HG03103 (cell line): ENCODE measurements around the gene FCSK.
"Not testable (repeated sequence)": the region's sequence is repeated elsewhere in the genome, so short reads cannot be mapped to it uniquely, and the experiment has no call there.

Source experiments
- ATAC-seq: cut with Tn5 transposase; IDR thresholded peaks from one replicate; pipeline ENCODE4 v1.9.1; 2021; ENCODE audit warnings: low read depth; ENCODE audit not compliant: unreplicated experiment

The FCSK gene

DNA sequence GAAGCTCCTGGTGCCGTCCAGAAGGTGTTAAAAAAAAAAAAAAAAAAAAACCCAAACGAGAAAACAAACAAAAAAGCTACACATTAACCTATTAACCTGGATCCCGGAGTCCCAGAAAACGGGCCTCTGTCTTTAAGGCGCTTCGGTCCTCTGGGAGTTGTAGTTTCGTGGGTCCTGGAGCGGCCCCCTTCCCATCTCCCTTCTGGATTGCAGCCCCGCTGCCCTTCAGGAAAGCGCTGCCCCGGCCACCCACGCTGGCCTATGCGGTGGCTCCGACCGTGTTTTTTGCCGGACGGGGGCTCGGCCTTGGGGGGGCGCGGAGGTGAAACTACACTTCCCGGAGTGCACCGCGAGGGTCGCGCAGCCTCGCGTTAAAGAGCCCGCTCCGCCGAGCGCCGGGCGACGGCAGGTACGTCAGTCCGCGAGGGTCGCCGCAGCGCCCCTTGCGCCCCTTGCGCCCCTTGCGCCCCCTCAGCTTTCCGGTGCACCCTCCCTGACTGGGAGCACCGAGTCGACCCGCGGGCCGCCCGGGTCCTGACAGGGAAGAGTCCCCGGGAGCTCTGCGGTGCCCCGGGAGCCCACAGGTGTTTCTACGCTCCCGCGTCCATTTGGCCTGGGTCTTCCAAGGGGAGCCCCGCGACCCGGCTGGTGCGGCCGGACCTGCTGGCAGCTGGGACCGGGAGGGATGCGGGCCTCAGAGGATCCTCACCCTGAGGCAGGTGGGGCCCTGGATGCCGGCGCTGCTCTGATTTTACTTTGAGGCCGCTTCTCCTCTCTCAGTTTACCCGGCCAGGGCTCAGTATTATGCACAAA, at the start of gene FCSK:
Gene FCSK (plus strand): TSS at position 374 of the 813 bp plus-strand sequence. CDS start 8,596 bp downstream, outside the sequence.
- peak; percentile 76 for ATAC-seq

DNA sequence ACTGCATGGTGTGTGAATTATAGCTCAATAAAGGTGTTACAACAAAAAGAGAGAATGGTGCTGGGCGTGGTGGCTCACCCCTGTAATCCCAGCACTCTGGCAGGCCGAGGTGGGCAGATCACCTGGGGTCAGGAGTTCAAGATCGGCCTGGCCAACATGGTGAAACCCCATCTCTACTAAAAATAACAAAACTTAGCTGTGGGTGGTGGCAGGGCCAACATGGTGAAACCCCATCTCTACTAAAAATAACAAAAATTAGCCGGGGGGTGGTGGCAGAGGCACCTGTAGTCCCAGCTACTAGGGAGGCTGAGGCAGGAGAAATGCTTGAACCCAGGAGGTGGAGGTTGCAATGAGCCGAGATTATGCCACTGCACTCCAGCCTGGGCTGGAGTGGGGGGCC, 48.3 kb upstream of the FCSK start:
- not testable (repeated sequence) for ATAC-seq

DNA sequence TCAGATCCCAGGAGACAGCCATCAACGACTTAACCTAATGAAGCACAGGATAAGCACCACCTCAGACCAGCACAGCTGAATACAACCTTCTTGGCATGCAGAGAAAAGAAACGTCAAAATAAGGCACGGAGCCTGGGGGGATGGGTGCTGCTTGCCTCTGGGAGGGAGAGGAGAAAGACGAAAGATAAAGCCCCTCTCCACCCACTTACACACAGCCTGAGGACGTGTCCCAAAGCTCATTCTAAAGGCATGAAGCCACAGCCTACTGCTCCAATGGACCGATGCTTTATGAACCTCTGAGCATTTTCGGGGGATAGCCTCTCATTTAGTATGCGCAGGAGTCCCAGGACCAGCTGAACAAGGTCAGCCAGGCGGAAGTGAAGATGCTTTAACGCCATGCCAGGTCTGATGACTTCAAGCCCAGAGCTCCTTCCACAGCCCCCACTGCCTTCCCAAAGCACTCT, 46.6 kb upstream of the FCSK start:
- ATAC-seq, result no peak

DNA sequence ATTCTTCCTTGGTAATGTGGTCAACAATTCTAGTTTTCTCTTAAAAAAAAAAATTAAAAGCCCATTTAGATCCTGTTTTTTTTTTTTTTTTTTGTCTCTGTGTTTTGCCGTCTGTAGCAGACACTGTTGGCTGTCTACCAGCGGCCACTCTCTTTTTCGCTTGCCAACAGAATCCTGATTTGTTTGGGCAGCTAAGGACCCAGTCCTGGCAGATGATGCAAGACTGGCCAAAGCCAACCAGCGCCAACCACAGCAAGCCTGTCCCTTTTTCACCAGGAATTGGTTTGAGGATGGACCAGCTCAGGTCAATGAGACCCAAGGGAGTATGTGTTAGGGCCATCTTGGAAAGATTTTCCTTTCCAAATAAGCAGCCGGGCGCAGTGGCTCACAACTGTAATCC, 43.7 kb upstream of the FCSK start:
- no peak for ATAC-seq

DNA sequence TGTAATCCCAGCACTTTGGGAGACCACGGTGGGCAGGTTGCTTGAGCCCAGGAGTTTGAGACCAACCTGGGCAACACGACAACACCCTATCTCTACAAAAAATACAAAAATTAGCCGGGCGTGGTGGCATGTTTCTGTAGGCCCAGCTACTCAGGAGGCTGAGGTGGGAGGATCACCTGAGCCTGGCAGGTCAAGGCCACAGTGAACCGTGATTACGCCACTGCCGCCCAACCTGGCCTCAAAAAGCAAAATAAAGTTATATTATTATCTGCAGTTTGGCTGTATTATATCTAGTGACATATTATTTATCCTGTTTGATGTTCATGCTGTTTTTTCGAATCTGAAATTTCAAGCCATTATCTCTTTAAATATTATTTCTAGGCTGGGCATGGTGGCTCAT, 42.0 kb upstream of the FCSK start:
- no peak for ATAC-seq

DNA sequence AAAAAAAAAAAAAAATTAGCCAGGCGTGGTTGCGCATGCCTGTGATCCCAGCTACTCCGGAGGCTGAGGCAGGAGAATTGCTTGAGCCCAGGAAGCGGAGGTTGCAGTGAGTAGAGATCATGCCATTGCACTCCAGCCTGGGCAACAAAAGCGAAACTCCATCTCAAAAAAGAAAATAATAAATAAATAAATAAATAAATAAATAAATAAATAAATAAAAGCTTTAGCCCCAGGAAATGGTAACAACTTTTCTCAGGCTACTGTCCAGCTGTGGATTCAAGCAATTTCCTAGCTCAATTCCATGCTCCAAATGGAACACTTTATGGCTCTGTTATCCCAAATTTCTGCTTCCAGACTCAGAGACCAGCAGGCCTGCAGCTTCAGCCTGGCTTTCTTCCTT, 40.8 kb upstream of the FCSK start:
- ATAC-seq, result not testable (repeated sequence)

DNA sequence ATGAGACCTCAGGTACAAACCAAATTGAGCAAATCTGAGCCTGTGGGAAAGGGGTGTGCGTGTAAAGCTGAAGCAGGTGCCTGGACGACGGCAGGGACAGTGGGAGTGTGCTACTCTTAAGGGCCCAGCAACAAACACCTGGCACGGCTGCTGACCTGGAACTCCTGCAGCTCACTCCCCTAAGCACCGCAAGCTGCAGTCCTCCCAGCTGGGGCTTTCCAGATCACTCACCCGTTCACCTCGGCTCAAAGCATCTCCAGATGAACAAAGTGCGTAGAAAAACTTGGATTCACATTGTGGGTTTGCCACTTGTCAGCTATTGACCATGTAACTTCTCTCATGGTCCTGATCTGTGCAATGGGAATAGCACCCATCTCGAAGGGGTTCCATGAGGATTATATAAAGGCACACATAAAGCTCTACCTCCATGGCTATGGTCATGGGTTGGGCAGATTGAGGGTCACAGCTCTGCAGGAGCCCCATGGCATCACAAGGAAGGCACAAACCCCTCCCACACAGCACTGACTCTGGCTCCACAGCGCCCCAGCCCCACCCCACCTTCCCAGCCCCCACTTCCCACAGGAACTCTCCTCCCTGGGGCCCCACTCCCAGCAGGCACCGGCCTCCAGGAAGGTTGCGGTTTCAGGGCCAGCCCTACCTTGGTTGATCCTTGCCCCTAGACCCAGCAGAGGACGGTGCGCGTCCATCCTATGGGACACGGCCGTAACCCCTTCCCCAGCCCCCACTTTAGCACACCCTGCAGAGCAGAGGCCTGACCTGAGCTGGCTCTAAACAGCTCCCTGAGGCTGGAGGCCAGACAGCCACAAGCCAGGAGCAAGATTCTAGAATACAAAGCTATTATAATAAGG, 37.4 kb upstream of the FCSK start:
- peak; percentile 70 for ATAC-seq

DNA sequence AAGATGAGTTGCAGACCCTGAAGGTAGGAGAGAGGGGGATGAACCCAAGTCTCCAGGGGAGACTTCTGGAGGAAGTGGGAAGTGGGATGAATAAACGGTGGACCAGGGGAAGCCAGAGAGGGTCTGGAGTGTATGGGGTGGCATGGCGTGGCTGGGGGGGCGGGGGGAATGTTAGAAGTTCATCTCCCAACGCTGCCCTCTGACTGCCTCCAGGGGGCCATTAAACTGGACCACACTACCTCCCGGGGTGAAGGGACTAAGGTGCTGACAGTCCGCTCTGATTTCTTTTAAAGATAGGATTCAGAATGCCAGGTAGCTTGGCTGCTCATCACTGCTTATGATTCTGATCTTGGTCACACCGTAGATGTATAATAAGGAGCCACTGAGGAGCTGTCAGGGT, 36.7 kb upstream of the FCSK start:
- ATAC-seq, result no peak

DNA sequence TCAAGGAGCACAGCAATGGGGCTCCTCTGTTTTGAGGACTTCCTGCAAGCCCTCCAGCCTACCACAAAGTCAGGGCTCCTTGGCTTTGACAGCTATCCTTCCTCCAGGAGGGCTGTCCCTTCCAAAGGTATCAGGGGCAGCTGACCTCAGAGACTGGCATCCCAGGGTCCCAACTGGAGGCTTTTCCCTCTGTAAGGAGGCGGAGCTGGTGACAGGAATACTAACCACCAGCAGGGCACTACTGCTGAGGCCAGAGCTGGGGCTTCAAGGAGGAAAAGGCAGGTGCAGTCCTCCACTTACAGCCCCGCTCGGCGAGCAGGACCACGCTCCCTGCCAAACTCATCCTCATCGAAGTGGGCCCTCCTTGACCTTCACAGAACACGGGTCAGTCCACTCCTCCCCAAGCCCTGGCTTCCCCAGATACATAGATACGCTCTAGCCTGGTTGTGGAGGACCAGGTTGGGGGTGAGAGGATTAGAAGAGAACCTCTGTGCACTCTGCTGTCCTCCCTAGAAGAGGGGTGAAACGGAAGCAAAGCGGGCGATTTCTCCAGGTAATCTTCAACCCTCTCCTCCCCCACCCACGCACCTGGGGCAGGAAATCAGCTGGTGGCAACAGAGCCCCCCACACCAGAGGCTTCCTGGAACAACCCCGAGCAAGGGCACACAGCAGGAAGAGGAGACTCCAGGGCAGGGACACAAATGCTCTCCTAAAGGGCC, 36.0 kb upstream of the FCSK start:
- no peak for ATAC-seq

DNA sequence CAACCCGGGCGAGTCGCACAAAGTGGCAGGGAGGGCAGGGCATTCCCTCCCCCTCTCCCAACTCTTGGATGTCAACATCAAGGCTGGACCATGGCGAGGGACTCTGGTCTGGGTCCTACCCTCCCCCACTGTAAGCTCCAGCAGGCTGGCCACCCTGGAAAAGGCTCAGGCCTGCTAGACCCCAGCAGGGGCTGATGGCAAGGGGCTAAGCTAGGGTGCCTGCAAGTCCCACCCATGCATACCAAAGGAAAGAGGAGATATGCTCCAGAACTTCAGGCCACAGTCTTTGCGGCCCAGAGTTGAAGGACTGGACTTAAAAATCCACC, 35.4 kb upstream of the FCSK start:
- ATAC-seq, result no peak

DNA sequence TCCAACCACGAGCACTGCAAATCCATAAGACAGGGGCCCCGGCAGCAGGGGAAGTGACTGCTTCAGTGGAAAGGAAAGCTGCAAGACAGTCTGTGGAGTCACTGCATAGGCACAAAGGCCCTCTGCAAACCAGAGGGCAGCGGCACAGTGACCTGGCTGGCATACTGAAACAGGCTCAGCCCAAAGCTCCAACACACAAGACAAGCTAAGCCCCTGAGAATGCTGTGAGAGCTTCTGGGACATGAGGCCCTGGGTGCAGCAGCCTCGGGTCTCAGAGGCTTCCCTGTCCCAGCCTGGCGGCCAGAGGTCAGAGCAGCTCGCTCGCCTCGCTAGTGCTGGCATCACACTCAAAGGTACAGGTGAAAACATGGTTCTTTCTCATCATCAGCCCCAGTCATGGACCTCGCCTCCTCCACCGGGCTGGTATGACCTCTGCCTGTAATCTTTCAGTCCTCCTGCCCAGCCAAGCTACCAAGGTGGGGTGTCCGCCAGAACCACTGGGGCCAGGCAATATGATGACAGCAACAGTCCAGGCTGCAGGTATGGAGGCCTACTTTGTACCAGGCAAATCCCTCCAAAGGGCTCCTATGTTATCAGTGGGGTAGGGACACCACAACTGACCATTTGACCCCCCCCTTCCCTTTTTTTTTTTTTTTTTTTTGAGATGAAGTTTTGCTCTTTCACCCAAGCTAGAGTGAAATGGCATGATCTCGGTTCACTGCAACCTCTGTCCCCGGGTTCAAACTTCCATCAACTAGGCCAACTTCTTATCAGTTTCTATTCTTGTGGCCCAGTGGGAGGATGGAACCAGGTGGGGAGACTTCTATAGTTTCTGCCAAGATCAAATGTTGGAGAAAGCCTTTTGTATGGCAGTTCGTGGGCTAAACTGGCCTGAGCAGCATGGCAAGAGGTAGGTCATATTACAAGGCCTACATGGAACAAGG, 34.7 kb upstream of the FCSK start:
- ATAC-seq, result no peak

DNA sequence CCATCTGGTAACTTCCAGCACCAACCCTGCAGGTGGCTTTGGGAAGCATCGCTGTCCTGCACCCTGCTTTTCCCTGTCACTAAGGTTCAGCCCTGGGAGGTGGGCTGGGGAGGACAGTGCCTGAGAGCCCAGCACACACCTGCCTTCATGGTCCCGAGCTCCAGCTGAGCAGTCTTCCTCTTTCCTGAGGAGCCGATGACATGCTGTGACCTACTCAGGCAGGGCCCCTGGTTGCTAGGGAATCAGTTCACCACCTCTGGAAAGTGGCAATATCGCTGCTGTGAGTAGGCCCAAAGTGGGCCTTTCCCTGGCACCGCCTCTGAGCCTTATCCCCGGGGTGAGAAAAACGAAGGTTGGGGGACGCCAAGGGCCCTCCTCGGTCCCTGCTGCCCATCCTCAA, 33.4 kb upstream of the FCSK start:
- ATAC-seq, result no peak

DNA sequence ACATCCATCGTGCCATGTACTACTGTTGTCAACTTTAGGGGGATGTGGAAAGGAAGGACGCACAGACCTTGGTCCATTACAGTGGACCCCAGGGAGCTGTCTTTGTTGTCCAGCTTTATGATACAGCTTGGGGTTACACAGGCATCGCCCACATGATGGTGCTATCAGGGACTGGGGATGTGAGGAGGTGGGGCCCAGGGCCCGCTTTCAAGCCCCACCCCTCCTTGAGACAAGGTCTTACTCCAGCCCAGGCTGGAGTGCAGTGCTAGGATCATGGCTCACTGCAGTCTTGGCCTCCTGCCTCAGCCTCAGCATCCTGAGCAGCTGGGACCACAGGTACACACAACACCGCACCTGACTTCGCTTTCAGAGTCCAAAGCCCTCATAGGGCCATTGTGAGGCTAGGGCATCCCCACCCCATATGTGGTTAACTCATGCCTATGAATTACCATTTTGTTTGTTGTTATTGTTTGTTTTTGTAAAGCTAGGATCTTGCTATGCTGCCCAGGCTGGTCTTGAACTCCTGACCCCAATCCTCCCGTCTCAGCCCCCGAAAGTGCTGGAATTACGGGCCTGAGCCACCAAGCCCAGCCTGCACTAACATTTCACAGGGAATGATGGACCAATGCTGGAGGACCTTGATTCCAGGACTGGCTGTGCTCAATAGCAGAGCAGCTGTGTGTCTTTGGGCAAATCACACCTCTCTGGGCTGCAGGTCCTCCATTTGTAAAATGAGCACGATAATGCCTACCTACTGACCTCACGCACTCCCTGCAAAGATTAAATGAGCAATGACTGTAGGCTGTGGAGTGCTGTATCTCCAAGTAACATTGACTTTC, 32.7 kb upstream of the FCSK start:
- no peak for ATAC-seq

DNA sequence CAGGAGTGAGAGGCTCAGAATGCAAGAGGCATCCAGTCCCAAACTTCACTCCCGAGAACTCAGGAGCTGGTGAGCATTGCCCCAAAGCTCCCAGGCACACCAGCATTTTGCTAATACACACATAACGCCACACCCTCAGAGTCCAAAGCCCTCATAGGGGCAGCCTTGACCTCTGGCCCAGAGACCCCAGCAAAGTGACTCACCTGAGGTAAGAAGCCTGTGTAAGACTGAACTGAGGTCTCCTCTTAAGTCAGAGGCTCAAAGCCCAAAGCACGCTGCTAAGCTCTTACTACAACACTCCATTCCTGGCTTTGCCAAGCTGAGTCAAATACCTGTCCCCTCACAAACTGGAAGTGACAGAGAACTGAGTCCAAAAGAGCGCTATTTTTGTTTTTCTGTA, 31.9 kb upstream of the FCSK start:
- no peak for ATAC-seq

DNA sequence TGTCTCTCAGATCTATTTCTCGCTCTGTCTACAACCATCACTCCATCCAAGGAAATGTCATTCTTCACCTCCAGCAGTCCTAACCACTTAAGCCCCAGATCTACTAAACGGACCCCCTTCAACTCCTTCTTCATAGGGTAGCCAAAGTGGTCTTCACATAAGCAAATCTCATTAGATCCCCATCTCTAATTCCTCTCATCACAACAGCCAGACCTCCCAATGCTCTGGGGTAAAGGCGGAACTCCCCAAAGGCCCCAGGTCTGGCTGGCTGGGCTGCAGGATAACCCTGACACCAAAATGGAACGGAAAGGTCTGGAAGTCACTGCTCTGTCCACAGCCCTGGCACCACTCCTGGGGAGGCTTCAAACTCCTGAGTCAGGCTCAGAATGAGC, 26.6 kb upstream of the FCSK start:
- no peak for ATAC-seq

DNA sequence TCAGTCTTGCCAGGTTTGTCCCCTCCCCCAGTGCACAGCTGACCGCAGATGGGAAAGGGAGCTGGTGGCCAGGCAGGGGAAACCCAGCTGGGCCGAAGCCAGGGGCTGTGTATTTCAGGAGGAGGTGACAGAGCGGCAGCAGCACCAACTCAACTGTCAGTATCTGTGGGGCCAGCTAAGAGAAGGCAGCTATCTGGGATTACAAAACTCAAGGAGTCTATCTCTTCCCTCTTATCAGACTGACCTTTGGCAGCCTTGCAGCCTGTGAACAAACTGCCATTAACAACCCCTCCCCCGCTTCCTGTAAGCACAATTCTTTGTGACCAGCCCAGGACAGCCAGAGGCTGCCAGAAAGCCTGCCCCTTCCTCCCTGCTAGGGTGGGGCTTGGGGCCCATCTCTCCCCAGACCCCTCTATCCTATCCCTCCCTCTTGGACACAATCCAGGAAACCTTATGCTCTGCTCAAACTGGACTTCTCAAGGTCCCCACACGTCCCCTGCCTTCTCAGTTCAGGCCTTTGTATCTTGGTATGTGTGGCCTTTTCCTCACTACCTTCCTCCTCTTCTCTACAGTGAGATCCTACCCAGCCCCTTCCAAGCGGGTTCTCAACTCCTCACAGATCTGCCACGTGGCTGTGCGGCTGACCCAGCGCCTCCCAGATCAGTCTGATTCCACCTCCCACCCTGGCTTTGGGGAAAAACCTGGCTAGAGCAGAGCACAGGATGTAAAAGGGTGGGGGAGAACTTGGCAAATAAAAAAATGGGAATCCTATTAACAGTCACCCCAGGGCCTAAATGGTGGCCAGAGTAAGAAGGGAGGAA, 26.0 kb upstream of the FCSK start:
- no peak for ATAC-seq

DNA sequence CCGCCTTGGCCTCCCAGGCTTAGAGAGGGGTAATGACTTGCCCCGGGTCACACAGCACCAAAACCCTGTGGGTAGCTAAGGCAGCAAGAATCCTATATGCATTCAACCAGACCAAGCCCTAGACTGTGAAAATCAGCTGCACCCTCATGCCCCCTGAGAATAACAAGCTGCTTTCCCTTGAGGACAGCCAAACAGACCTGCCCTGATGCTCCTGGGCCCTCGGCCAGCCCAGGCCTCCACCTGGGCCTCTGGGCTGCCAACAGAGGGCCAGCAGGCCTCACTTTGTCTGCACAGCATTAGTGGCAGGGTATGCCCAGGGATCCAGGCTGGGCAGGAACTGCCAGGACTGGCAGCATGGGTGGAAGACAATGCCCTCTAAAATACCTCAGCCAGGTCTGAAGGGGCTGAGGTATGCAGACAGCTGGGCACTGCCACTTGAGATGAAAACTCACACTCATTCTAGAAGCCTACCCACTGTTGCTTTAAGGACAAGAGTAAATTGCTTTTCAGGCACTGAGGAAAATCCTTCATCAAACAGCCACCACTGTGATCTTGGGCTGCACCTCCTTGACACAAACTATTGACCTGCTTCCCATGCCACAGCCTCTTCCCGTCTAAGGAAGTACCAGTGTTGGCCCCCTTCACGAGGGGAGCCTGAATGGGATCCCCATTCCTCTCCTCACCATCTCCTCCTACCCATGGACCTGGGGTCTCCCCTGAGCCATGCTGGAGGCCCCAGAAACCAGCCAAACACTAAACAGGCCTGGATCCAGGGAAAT, 24.3 kb upstream of the FCSK start:
- no peak for ATAC-seq
